Measurements from ENCODE around the gene DOCK4.
A peak's percentile ranks its signal among the peaks of the same experiment; 100 is the strongest.
"Not testable (repeated sequence)": the region's sequence is repeated elsewhere in the genome, so short reads cannot be mapped to it uniquely, and the experiment has no call there.

DOCK4 gene

GRCh38 chr7:111919164-111919563 is 287.0 kb downstream of the DOCK4 start:
- Histone ChIP-seq H3K4me1 (ENCODE audit: control insufficient read depth in 1 of 2, insufficient read depth in 2 of 2, low read length in 2 of 2) (peaks cover 0 to 1% of the 10 kb centered on the region in 2 experiments), H2BK5ac (ENCODE audit: low read depth, low read length, poor library complexity) (no peak overlapping the region), H2AK5ac (ENCODE audit: low read length) (no peak overlapping the region), H3K79me1 (ENCODE audit: low read length) (no peaks in the 10 kb centered on the region), H4K91ac (ENCODE audit: low read depth, low read length) (no peak overlapping the region), H3K36me3 (ENCODE audit: control insufficient read depth in 1 of 2, insufficient read depth in 2 of 2, low read length in 2 of 2) (no peaks in the 10 kb centered on the region), H3K18ac (ENCODE audit: low read length) (no peak overlapping the region), H4K12ac (ENCODE audit: low read depth, low read length) (no peak overlapping the region), H3K9ac (ENCODE audit: low read length) (no peak overlapping the region), H3K27me3 (ENCODE audit: insufficient read depth, low read length) (no peaks in the 10 kb centered on the region), H2BK12ac (ENCODE audit: low read length) (no peak overlapping the region), H2BK120ac (ENCODE audit: insufficient read depth, low read length, poor library complexity) (no peak overlapping the region), H3K27ac (ENCODE audit: low read depth, low read length) (no peak overlapping the region), H4K8ac (ENCODE audit: low read depth, low read length) (no peak overlapping the region), H3K4me3 (ENCODE audit: low read depth, low read length) (no peak overlapping the region), H3K14ac (ENCODE audit: low read length) (no peak overlapping the region), H2AFZ (ENCODE audit: insufficient read depth, low read length, poor library complexity) (no peak overlapping the region), H3K23ac (ENCODE audit: low read length) (no peak overlapping the region), H3K4ac (ENCODE audit: low read depth, low read length) (no peak overlapping the region), H3K4me2 (ENCODE audit: low read length) (no peak overlapping the region), H3K79me2 (ENCODE audit: control insufficient read depth, insufficient read depth, low read length, poor library complexity) (no peaks in the 10 kb centered on the region), H3K9me3 (ENCODE audit: insufficient read depth, low read depth, low read length) (no peaks in the 10 kb centered on the region)
- no CpG with 5 or more reads among the region's 2 CpGs for WGBS (ENCODE audit: extremely low coverage, insufficient coverage, insufficient read length)
- DNase-seq, result no peak

GRCh38 chr7:111918461-111918860 is 287.7 kb downstream of the DOCK4 start:
- no peak overlapping the region for H2AK5ac ChIP-seq (ENCODE audit: low read length)
- no peak overlapping the region for H3K4ac ChIP-seq (ENCODE audit: low read depth, low read length)
- no peak overlapping the region for H4K8ac ChIP-seq (ENCODE audit: low read depth, low read length)
- H3K36me3 ChIP-seq (ENCODE audit: control insufficient read depth in 1 of 2, insufficient read depth in 2 of 2, low read length in 2 of 2), result no peaks in the 10 kb centered on the region
- no peaks in the 10 kb centered on the region for H3K79me1 ChIP-seq (ENCODE audit: low read length)
- H3K4me1 ChIP-seq (ENCODE audit: control insufficient read depth in 1 of 2, insufficient read depth in 2 of 2, low read length in 2 of 2), result peaks cover 0 to 1% of the 10 kb centered on the region in 2 experiments
- H2BK120ac ChIP-seq (ENCODE audit: insufficient read depth, low read length, poor library complexity), result no peak overlapping the region
- no peak overlapping the region for H3K4me2 ChIP-seq (ENCODE audit: low read length)
- no peak overlapping the region for H2BK12ac ChIP-seq (ENCODE audit: low read length)
- no peaks in the 10 kb centered on the region for H3K9me3 ChIP-seq (ENCODE audit: insufficient read depth, low read depth, low read length)
- no peak overlapping the region for H2BK5ac ChIP-seq (ENCODE audit: low read depth, low read length, poor library complexity)
- no peak overlapping the region for H3K14ac ChIP-seq (ENCODE audit: low read length)
- H3K23ac ChIP-seq (ENCODE audit: low read length), result no peak overlapping the region
- no peak overlapping the region for H3K27ac ChIP-seq (ENCODE audit: low read depth, low read length)
- no CpG with 5 or more reads among the region's 4 CpGs for WGBS (ENCODE audit: extremely low coverage, insufficient coverage, insufficient read length)
- H4K12ac ChIP-seq (ENCODE audit: low read depth, low read length), result no peak overlapping the region
- DNase-seq, result peak in 1 of 2 donors; percentile 16
- no peak overlapping the region for H3K18ac ChIP-seq (ENCODE audit: low read length)
- H3K27me3 ChIP-seq (ENCODE audit: insufficient read depth, low read length), result no peaks in the 10 kb centered on the region
- H3K4me3 ChIP-seq (ENCODE audit: low read depth, low read length), result no peak overlapping the region
- H4K91ac ChIP-seq (ENCODE audit: low read depth, low read length), result no peak overlapping the region
- no peak overlapping the region for H3K9ac ChIP-seq (ENCODE audit: low read length)
- H3K79me2 ChIP-seq (ENCODE audit: control insufficient read depth, insufficient read depth, low read length, poor library complexity), result no peaks in the 10 kb centered on the region
- H2AFZ ChIP-seq (ENCODE audit: insufficient read depth, low read length, poor library complexity), result no peak overlapping the region

GRCh38 chr7:111917404-111917803 is 288.8 kb downstream of the DOCK4 start:
- H3K79me2 ChIP-seq (ENCODE audit: control insufficient read depth, insufficient read depth, low read length, poor library complexity); H3K9ac ChIP-seq (ENCODE audit: low read length); H4K12ac ChIP-seq (ENCODE audit: low read depth, low read length); H3K27me3 ChIP-seq (ENCODE audit: insufficient read depth, low read length); H4K8ac ChIP-seq (ENCODE audit: low read depth, low read length); H3K18ac ChIP-seq (ENCODE audit: low read length); DNase-seq; H4K91ac ChIP-seq (ENCODE audit: low read depth, low read length); H3K14ac ChIP-seq (ENCODE audit: low read length); H3K4ac ChIP-seq (ENCODE audit: low read depth, low read length); H2AFZ ChIP-seq (ENCODE audit: insufficient read depth, low read length, poor library complexity); H2BK12ac ChIP-seq (ENCODE audit: low read length); H2BK120ac ChIP-seq (ENCODE audit: insufficient read depth, low read length, poor library complexity); H2BK5ac ChIP-seq (ENCODE audit: low read depth, low read length, poor library complexity); H3K4me2 ChIP-seq (ENCODE audit: low read length); H3K9me3 ChIP-seq (ENCODE audit: insufficient read depth, low read depth, low read length); H3K79me1 ChIP-seq (ENCODE audit: low read length); H3K4me1 ChIP-seq (ENCODE audit: control insufficient read depth in 1 of 2, insufficient read depth in 2 of 2, low read length in 2 of 2); H2AK5ac ChIP-seq (ENCODE audit: low read length); H3K23ac ChIP-seq (ENCODE audit: low read length); H3K4me3 ChIP-seq (ENCODE audit: low read depth, low read length); H3K36me3 ChIP-seq (ENCODE audit: control insufficient read depth in 1 of 2, insufficient read depth in 2 of 2, low read length in 2 of 2); H3K27ac ChIP-seq (ENCODE audit: low read depth, low read length): not testable (repeated sequence)
- WGBS (ENCODE audit: extremely low coverage, insufficient coverage, insufficient read length), result no CpG with 5 or more reads among the region's 11 CpGs

GRCh38 chr7:111914291-111914690 is 291.9 kb downstream of the DOCK4 start:
- Histone ChIP-seq H3K79me1 (ENCODE audit: low read length) (no peaks in the 10 kb centered on the region), H4K12ac (ENCODE audit: low read depth, low read length) (no peak overlapping the region), H3K18ac (ENCODE audit: low read length) (no peak overlapping the region), H3K9ac (ENCODE audit: low read length) (no peak overlapping the region), H3K27me3 (ENCODE audit: insufficient read depth, low read length) (no peaks in the 10 kb centered on the region), H2BK5ac (ENCODE audit: low read depth, low read length, poor library complexity) (no peak overlapping the region), H3K27ac (ENCODE audit: low read depth, low read length) (no peak overlapping the region), H3K4me3 (ENCODE audit: low read depth, low read length) (no peak overlapping the region), H2AFZ (ENCODE audit: insufficient read depth, low read length, poor library complexity) (no peak overlapping the region), H3K4ac (ENCODE audit: low read depth, low read length) (no peak overlapping the region), H2BK120ac (ENCODE audit: insufficient read depth, low read length, poor library complexity) (no peak overlapping the region), H3K36me3 (ENCODE audit: control insufficient read depth in 1 of 2, insufficient read depth in 2 of 2, low read length in 2 of 2) (no peaks in the 10 kb centered on the region), H3K4me1 (ENCODE audit: control insufficient read depth in 1 of 2, insufficient read depth in 2 of 2, low read length in 2 of 2) (peaks cover 0 to 1% of the 10 kb centered on the region in 2 experiments), H3K14ac (ENCODE audit: low read length) (no peak overlapping the region), H4K91ac (ENCODE audit: low read depth, low read length) (no peak overlapping the region), H2BK12ac (ENCODE audit: low read length) (no peak overlapping the region), H4K8ac (ENCODE audit: low read depth, low read length) (no peak overlapping the region), H3K79me2 (ENCODE audit: control insufficient read depth, insufficient read depth, low read length, poor library complexity) (no peaks in the 10 kb centered on the region), H3K9me3 (ENCODE audit: insufficient read depth, low read depth, low read length) (no peaks in the 10 kb centered on the region), H3K23ac (ENCODE audit: low read length) (no peak overlapping the region), H2AK5ac (ENCODE audit: low read length) (no peak overlapping the region), H3K4me2 (ENCODE audit: low read length) (no peak overlapping the region)
- DNase-seq, result no peak
- WGBS (ENCODE audit: extremely low coverage, insufficient coverage, insufficient read length), result no CpG with 5 or more reads among the region's 3 CpGs

Data from trophoblast cell (in vitro differentiated cells and primary cell).